Mucosa of rectum (tissue), 2 donors: Measurements from ENCODE around the gene AAR2.

Source experiments
- H3K27ac ChIP-seq, 2 donors: one replicate each; pipeline ENCODE4 v1.7.0; 2013; ENCODE audit warnings: inconsistent platforms in 2 of 2, low read depth in 2 of 2, low read length in 2 of 2
- H3K27me3 ChIP-seq, 2 donors: one replicate each; pipeline ENCODE4 v1.7.0; 2013; ENCODE audit warnings: low read length in 2 of 2; ENCODE audit not compliant: control insufficient read depth in 2 of 2, insufficient read depth in 2 of 2
- H3K36me3 ChIP-seq, 2 donors: one replicate each; pipeline ENCODE4 v1.7.0; 2013; ENCODE audit warnings: low read length in 2 of 2; ENCODE audit not compliant: control insufficient read depth in 2 of 2, insufficient read depth in 2 of 2
- H3K4me1 ChIP-seq, 2 donors: one replicate each; pipeline ENCODE4 v1.7.0; 2013; ENCODE audit warnings: low read length in 2 of 2, mild to moderate bottlenecking in 1 of 2; ENCODE audit not compliant: control insufficient read depth in 2 of 2, insufficient read depth in 2 of 2
- H3K4me3 ChIP-seq, 2 donors: one replicate each; pipeline ENCODE4 v1.7.0; 2013; ENCODE audit warnings: low read length in 2 of 2
- H3K9ac ChIP-seq, 2 donors: one replicate each; pipeline ENCODE4 v1.7.0; 2013; ENCODE audit warnings: low read length in 2 of 2, low read depth in 1 of 2, mild to moderate bottlenecking in 1 of 2
- H3K9me3 ChIP-seq, 2 donors: one replicate each; pipeline ENCODE4 v1.7.0; 2013; ENCODE audit warnings: low read length in 2 of 2; ENCODE audit not compliant: control insufficient read depth in 2 of 2
- donor health status: healthy.
- donor health status: Normal muscosa, but diverticular disease.

Gene AAR2

GRCh38 chr20:36205026-36205425, 31.3 kb upstream of the AAR2 start:
- no peak overlapping the region for H3K27ac ChIP-seq
- H3K36me3 ChIP-seq, result peaks cover 11 to 66% of the 10 kb centered on the region in 2 donors
- no peak overlapping the region for H3K4me3 ChIP-seq
- H3K27me3 ChIP-seq, result no peaks in the 10 kb centered on the region
- no peak overlapping the region for H3K9ac ChIP-seq
- H3K4me1 ChIP-seq, result no peaks in the 10 kb centered on the region
- H3K9me3 ChIP-seq, result no peaks in the 10 kb centered on the region

- H3K9ac ChIP-seq, result no peak overlapping the region
- H3K27me3 ChIP-seq, result no peaks in the 10 kb centered on the region
- no peak overlapping the region for H3K4me3 ChIP-seq
- peaks cover 11 to 57% of the 10 kb centered on the region in 2 donors for H3K36me3 ChIP-seq
- H3K9me3 ChIP-seq, result no peaks in the 10 kb centered on the region
- no peaks in the 10 kb centered on the region for H3K4me1 ChIP-seq
- no peak overlapping the region for H3K27ac ChIP-seq
These were observed 30.2 kb upstream of the AAR2 start for GRCh38 chr20:36206068-36206467.

- H3K27ac ChIP-seq, result no peak overlapping the region
- no peak overlapping the region for H3K9ac ChIP-seq
- H3K4me1 ChIP-seq, result no peaks in the 10 kb centered on the region
- no peak overlapping the region for H3K4me3 ChIP-seq
- H3K27me3 ChIP-seq, result no peaks in the 10 kb centered on the region
- no peaks in the 10 kb centered on the region for H3K9me3 ChIP-seq
- H3K36me3 ChIP-seq, result peaks cover 11 to 56% of the 10 kb centered on the region in 2 donors
These were observed 29.6 kb upstream of the AAR2 start for GRCh38 chr20:36206641-36207040.

- H3K4me1 ChIP-seq, result no peaks in the 10 kb centered on the region
- H3K27me3 ChIP-seq, result no peaks in the 10 kb centered on the region
- no peak overlapping the region for H3K27ac ChIP-seq
- peaks cover 12 to 60% of the 10 kb centered on the region in 2 donors for H3K36me3 ChIP-seq
- no peak overlapping the region for H3K9ac ChIP-seq
- H3K4me3 ChIP-seq, result no peak overlapping the region
- no peaks in the 10 kb centered on the region for H3K9me3 ChIP-seq
These were observed 28.7 kb upstream of the AAR2 start for GRCh38 chr20:36207602-36208001.

GRCh38 chr20:36208257-36208656, 28.0 kb upstream of the AAR2 start:
- peaks cover 12 to 61% of the 10 kb centered on the region in 2 donors for H3K36me3 ChIP-seq
- H3K27me3 ChIP-seq, result no peaks in the 10 kb centered on the region
- H3K9ac ChIP-seq, result no peak overlapping the region

GRCh38 chr20:36210436-36211021, 25.7 kb upstream of the AAR2 start:
- H3K4me1 ChIP-seq, result no peaks in the 10 kb centered on the region
- no peak overlapping the region for H3K4me3 ChIP-seq
- no peaks in the 10 kb centered on the region for H3K27me3 ChIP-seq
- H3K9ac ChIP-seq, result no peak overlapping the region
- peaks cover 18 to 62% of the 10 kb centered on the region in 2 donors for H3K36me3 ChIP-seq
- H3K9me3 ChIP-seq, result no peaks in the 10 kb centered on the region
- no peak overlapping the region for H3K27ac ChIP-seq

More at GRCh38 chr20:36208257-36208656, 28.0 kb upstream of the AAR2 start:
- no peaks in the 10 kb centered on the region for H3K4me1 ChIP-seq
- no peaks in the 10 kb centered on the region for H3K9me3 ChIP-seq
- H3K27ac ChIP-seq, result no peak overlapping the region
- no peak overlapping the region for H3K4me3 ChIP-seq

GRCh38 chr20:36213362-36213761, 22.9 kb upstream of the AAR2 start:
- H3K9me3 ChIP-seq, result no peaks in the 10 kb centered on the region
- no peak overlapping the region for H3K4me3 ChIP-seq
- peaks cover 10 to 40% of the 10 kb centered on the region in 2 donors for H3K36me3 ChIP-seq
- no peaks in the 10 kb centered on the region for H3K27me3 ChIP-seq
- H3K4me1 ChIP-seq, result no peaks in the 10 kb centered on the region
- no peak overlapping the region for H3K27ac ChIP-seq
- no peak overlapping the region for H3K9ac ChIP-seq

- H3K27ac ChIP-seq, result no peak overlapping the region
- no peak overlapping the region for H3K9ac ChIP-seq
- H3K4me1 ChIP-seq, result no peaks in the 10 kb centered on the region
- no peaks in the 10 kb centered on the region for H3K27me3 ChIP-seq
- no peaks in the 10 kb centered on the region for H3K9me3 ChIP-seq
- peaks cover 10 to 37% of the 10 kb centered on the region in 2 donors for H3K36me3 ChIP-seq
- no peak overlapping the region for H3K4me3 ChIP-seq
These were observed 21.5 kb upstream of the AAR2 start for GRCh38 chr20:36214684-36215256.

- Histone ChIP-seq H3K4me3 (no peak overlapping the region), H3K9ac (no peak overlapping the region), H3K36me3 (peaks cover 17 to 41% of the 10 kb centered on the region in 2 donors), H3K4me1 (no peaks in the 10 kb centered on the region), H3K27ac (no peak overlapping the region), H3K9me3 (no peaks in the 10 kb centered on the region), H3K27me3 (no peaks in the 10 kb centered on the region)
These were observed 20.5 kb upstream of the AAR2 start for GRCh38 chr20:36215778-36216177.

GRCh38 chr20:36216314-36217025, 19.8 kb upstream of the AAR2 start:
- peaks cover 24 to 40% of the 10 kb centered on the region in 2 donors for H3K36me3 ChIP-seq
- H3K27me3 ChIP-seq, result no peaks in the 10 kb centered on the region
- no peak overlapping the region for H3K27ac ChIP-seq
- H3K9ac ChIP-seq, result no peak overlapping the region
- H3K4me1 ChIP-seq, result no peaks in the 10 kb centered on the region
- no peak overlapping the region for H3K4me3 ChIP-seq
- no peaks in the 10 kb centered on the region for H3K9me3 ChIP-seq
